ENCODE measurements around the gene SLC47A2.

GRCh38 chr17:19686400-19687090 is 29.8 kb downstream of the SLC47A2 start:
- no peak for TF ChIP-seq CTCF (conservative IDR thresholded peaks at IDR 0.05; ENCODE audit: low read depth in 2 of 2)
- TF ChIP-seq REST (IDR thresholded peaks at IDR 0.05; ENCODE audit: unreplicated experiment) = no peak
